ENCODE measurements around the gene BIN2. TPM values are rescaled to one million over a fixed set of nuclear protein-coding genes. Genes with fewer than 3 reads are reported as not detected.
A peak's percentile ranks its signal among the peaks of the same experiment; 100 is the strongest.

BIN2 gene
- total and polyA plus RNA-seq, 2 of the 13 experiments (the other 11 are each of a cell fraction or from before 2014, with no cell fraction given): not detected

DNA sequence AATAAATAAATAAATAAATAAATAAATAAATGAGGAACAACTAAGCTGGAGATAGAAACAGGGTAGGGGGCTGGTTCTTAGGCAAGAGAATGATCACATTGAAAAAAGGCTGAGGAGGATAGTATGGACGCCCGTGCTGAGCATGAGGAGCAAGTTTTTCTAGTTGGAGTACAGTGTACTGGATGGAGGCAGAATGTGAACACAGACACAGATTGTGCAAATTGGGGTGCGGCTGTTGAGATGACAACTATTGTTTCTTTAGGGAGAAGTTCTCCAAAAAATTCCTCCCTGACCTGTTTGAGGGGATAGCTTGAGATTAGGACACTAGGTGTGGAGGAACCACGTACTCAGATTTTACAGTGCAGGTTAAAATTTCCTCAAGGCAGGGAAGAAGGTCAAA is 979 bp upstream of the BIN2 start:
- ChIA-PET POLR2A (no interaction called here), CTCF (ENCODE audit: low intra/inter-chr PET ratio, low total read pairs) (no interaction called here)
- no peak overlapping the region for H3K9ac ChIP-seq (ENCODE audit: insufficient read depth, low read depth, low read length)
- intact Hi-C loops (cut with micrococcal nuclease; ENCODE audit: unreplicated experiment): no loop called here
- 46% methylated on average over 4 of the region's 4 CpGs for WGBS (ENCODE audit: low lambda C conversion rate)
- no peaks in the 10 kb centered on the region for H3K79me2 ChIP-seq (ENCODE audit: insufficient read depth, low read length)
- H3K4me2 ChIP-seq (ENCODE audit: low read depth, low read length): no peak overlapping the region
- FAIRE-seq (no peak), ATAC-seq (no peak), DNase-seq (ENCODE audit: low spot score) (no peak)
- in situ Hi-C loops (cut with HindIII; ENCODE audit: extremely low pct_ligation_motif_present, low pct_unique_long_range_greater_than_20kb): no loop called here
- H3K36me3 ChIP-seq (replicated peaks in 1 of 2; ENCODE audit: control insufficient read depth in 1 of 2, insufficient read depth in 2 of 2, low read length in 2 of 2): no peaks in the 10 kb centered on the region
- H3K4me1 ChIP-seq (ENCODE audit: insufficient read depth, low read length): peaks cover 11% of the 10 kb centered on the region; the same call in 1 of the 2 replicates
- no peak overlapping the region for H3K4me3 ChIP-seq (replicated peaks in 1 of 3; ENCODE audit: insufficient read depth in 1 of 3, low read depth in 2 of 3, low read length in 3 of 3)
- no peaks in the 10 kb centered on the region for H4K20me1 ChIP-seq (ENCODE audit: insufficient read depth, low read length)
- no peak overlapping the region for H2AFZ ChIP-seq (ENCODE audit: low read length)
- TF ChIP-seq NFIC (IDR thresholded peaks at IDR 0.05; ENCODE audit: low read length): no peak
- TF ChIP-seq MBD4 (IDR thresholded peaks at IDR 0.05; ENCODE audit: borderline replicate concordance, low read length): no peak
- no peak for TF ChIP-seq SRY (CRISPR knock-in tag; IDR thresholded peaks at IDR 0.05)
- 0 out of 5 replicates have a peak, but pooled peaks cover 0 to 5% of the 10 kb centered on the region in 2 experiments for H3K27me3 ChIP-seq (ENCODE audit: control insufficient read depth in 1 of 2, insufficient read depth in 2 of 2, low read length in 2 of 2)
- no peak overlapping the region for H3K27ac ChIP-seq (ENCODE audit: extremely low read length, insufficient read depth, low read length)
- no peaks in the 10 kb centered on the region for H3K9me3 ChIP-seq (ENCODE audit: low read length)
- BruUV-seq (replicated peaks): no TSS peak

DNA sequence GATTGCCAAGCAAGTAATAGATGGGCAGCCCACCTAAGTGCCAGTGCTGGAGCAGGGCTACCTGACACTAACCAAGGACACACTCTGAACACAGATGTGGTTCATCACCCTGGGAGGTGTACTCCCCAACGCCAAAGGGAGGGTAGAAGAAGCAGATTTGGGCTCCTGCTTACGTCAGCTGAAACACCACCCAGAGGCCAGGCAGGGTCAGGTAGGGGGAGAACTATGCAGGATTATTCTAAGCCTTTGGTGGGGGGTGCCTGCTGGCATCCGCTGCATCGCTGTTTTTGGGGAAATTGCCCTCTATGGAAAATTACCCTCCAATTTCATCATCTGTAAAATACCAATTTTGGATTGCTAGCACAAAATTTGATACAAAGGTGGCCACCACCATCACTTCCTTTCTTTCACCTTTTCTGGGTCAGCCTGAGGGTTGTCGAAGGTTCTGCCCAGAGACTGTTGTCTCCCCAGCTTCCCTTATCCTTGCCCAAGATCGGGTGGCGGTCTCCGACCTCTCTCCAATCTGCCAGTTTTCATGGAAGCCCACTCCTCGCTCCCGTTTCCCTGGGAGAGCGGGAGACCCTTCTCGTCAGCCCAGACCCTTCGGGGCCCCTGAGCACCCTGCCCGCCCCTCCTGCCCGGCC is 535 bp downstream of the BIN2 start:
- POLR2A ChIA-PET: interaction anchor here (0.5 kb wide), 1 partner anchor 559 kb away, joined by 3 read pairs; the partner anchor contains the start of gene ATF1
- peaks cover 11% of the 10 kb centered on the region; the same call in 1 of the 2 replicates for H3K4me1 ChIP-seq (ENCODE audit: insufficient read depth, low read length)
- 35% methylated on average over 11 of the region's 15 CpGs for WGBS (ENCODE audit: low lambda C conversion rate)
- in situ Hi-C loops (cut with HindIII; ENCODE audit: extremely low pct_ligation_motif_present, low pct_unique_long_range_greater_than_20kb) (no loop called here), intact Hi-C loops (cut with micrococcal nuclease; ENCODE audit: unreplicated experiment) (no loop called here)
- H3K27ac ChIP-seq (ENCODE audit: extremely low read length, insufficient read depth, low read length): no peak overlapping the region
- ATAC-seq (no peak), DNase-seq (ENCODE audit: low spot score) (no peak), FAIRE-seq (no peak)
- no peak overlapping the region for H3K4me3 ChIP-seq (replicated peaks in 1 of 3; ENCODE audit: insufficient read depth in 1 of 3, low read depth in 2 of 3, low read length in 3 of 3)
- no peak overlapping the region for H3K4me2 ChIP-seq (ENCODE audit: low read depth, low read length)
- H4K20me1 ChIP-seq (ENCODE audit: insufficient read depth, low read length): no peaks in the 10 kb centered on the region
- H3K9me3 ChIP-seq (ENCODE audit: low read length): no peaks in the 10 kb centered on the region
- no peak overlapping the region for H3K9ac ChIP-seq (ENCODE audit: insufficient read depth, low read depth, low read length)
- H2AFZ ChIP-seq (ENCODE audit: low read length): no peak overlapping the region
- no TSS peak for BruUV-seq (replicated peaks)
- no peaks in the 10 kb centered on the region for H3K36me3 ChIP-seq (replicated peaks in 1 of 2; ENCODE audit: control insufficient read depth in 1 of 2, insufficient read depth in 2 of 2, low read length in 2 of 2)
- CTCF ChIA-PET (ENCODE audit: low intra/inter-chr PET ratio, low total read pairs): no interaction called here
- H3K27me3 ChIP-seq (ENCODE audit: control insufficient read depth in 1 of 2, insufficient read depth in 2 of 2, low read length in 2 of 2): 0 out of 5 replicates have a peak, but pooled peaks cover 0 to 5% of the 10 kb centered on the region in 2 experiments
- no peaks in the 10 kb centered on the region for H3K79me2 ChIP-seq (ENCODE audit: insufficient read depth, low read length)
- TF ChIP-seq, protein P1, sequence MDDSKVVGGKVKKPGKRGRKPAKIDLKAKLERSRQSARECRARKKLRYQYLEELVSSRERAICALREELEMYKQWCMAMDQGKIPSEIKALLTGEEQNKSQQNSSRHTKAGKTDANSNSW (CRISPR knock-in tag; IDR thresholded peaks at IDR 0.05; ENCODE audit: borderline replicate concordance): no peak
- TF ChIP-seq MAFK (conservative IDR thresholded peaks at IDR 0.05 in 1 of 2, IDR thresholded peaks at IDR 0.05 in 1 of 2; ENCODE audit: low read length in 2 of 2): peak; percentile 8 to 27; a peak in 1 of 4 replicates

Data from HepG2 (cell line).